ENCODE results near the gene USF2. TPM values are rescaled to one million over a fixed set of nuclear protein-coding genes. Genes with fewer than 3 reads are reported as not detected.

The USF2 gene
- total and polyA plus RNA-seq, 8 donors: 26.8 to 109 (median 86.0) TPM

GRCh38 chr19:35264268-35265125 lies 4.3 kb upstream of the USF2 start:
- Histone ChIP-seq H3K27ac (peak overlapping the region in 4 of 5 donors; percentile 34 to 96 (median 66)), H3K27me3 (no peaks in the 10 kb centered on the region), H3K4me3 (no peak overlapping the region), H3K9me3 (no peaks in the 10 kb centered on the region), H3K36me3 (peaks cover 0 to 58% (median 19%) of the 10 kb centered on the region in 4 donors), H3K4me1 (peaks cover 18 to 66% (median 49%) of the 10 kb centered on the region in 4 donors)
- intact Hi-C loops (cut with DNase I; ENCODE audit: low total_unique reads): loop anchor here (10.0 kb wide), 1 partner anchor 120 kb away; the partner anchor contains the start of gene FXYD7
- TF ChIP-seq POLR2AphosphoS5 (IDR thresholded peaks at IDR 0.05): no peak
- TF ChIP-seq EP300 (IDR thresholded peaks at IDR 0.05): no peak
- no peak for TF ChIP-seq POLR2A (IDR thresholded peaks at IDR 0.05)
- TF ChIP-seq CTCF (IDR thresholded peaks at IDR 0.05): no peak
- WGBS, 5 donors: 59 to 72% (median 66%) methylated on average over 6 to 7 of the region's 7 CpGs
- DNase-seq: peak in 1 of 2 donors; percentile 20

- 35 to 41% (median 39%) methylated on average over 5 to 6 of the region's 6 CpGs for WGBS, 5 donors
- H3K9me3 ChIP-seq: no peaks in the 10 kb centered on the region
- no peaks in the 10 kb centered on the region for H3K27me3 ChIP-seq
- peaks cover 25 to 74% (median 57%) of the 10 kb centered on the region in 4 donors for H3K4me1 ChIP-seq
- H3K4me3 ChIP-seq: no peak overlapping the region
- TF ChIP-seq CTCF (IDR thresholded peaks at IDR 0.05): no peak
- TF ChIP-seq POLR2AphosphoS5 (IDR thresholded peaks at IDR 0.05): no peak
- no peak for TF ChIP-seq POLR2A (IDR thresholded peaks at IDR 0.05)
- no peak for TF ChIP-seq EP300 (IDR thresholded peaks at IDR 0.05)
- peak overlapping the region in 4 of 5 donors; percentile 37 to 96 (median 94) for H3K27ac ChIP-seq
- DNase-seq: peak in 1 of 2 donors; percentile 14
- intact Hi-C loops (cut with DNase I; ENCODE audit: low total_unique reads): loop anchor here (10.0 kb wide), 1 partner anchor 121 kb away; the partner anchor contains the start of gene FXYD7
- H3K36me3 ChIP-seq: peaks cover 2 to 57% (median 19%) of the 10 kb centered on the region in 4 donors
These were observed 3.4 kb upstream of the USF2 start for GRCh38 chr19:35265126-35265899.

- Histone ChIP-seq H3K9me3 (no peaks in the 10 kb centered on the region), H3K27ac (peak overlapping the region in 4 of 5 donors; percentile 93 to 96 (median 95)), H3K27me3 (no peaks in the 10 kb centered on the region), H3K4me1 (peaks cover 25 to 78% (median 62%) of the 10 kb centered on the region in 4 donors), H3K36me3 (peaks cover 9 to 60% (median 24%) of the 10 kb centered on the region in 4 donors), H3K4me3 (no peak overlapping the region)
- no peak for DNase-seq
- intact Hi-C loops (cut with DNase I; ENCODE audit: low total_unique reads): loop anchor here (10.0 kb wide), 1 partner anchor 121 kb away; the partner anchor contains the start of gene FXYD7
- 62 to 74% (median 67%) methylated on average over 5 to 10 of the region's 10 CpGs for WGBS, 5 donors
- no peak for TF ChIP-seq POLR2A (IDR thresholded peaks at IDR 0.05)
- no peak for TF ChIP-seq EP300 (IDR thresholded peaks at IDR 0.05)
- no peak for TF ChIP-seq CTCF (IDR thresholded peaks at IDR 0.05)
- TF ChIP-seq POLR2AphosphoS5 (IDR thresholded peaks at IDR 0.05): no peak
These were observed 2.8 kb upstream of the USF2 start for GRCh38 chr19:35265900-35266519.

Data from stomach (tissue), 9 donors.